Transverse colon (tissue), 4 donors: ENCODE results near the gene FAM83G.

Experiments
- CTCF ChIP-seq, 5 experiments: fragments of 200-600 bp in 3 of 5; fragments of 450-650 bp in 2 of 5; sonication (generic) in 3 of 5; IDR thresholded peaks; 1 replicate in 2 of 5; 2 replicates in 3 of 5; pipeline ENCODE4 v1.5.1; 2016 to 2017; ENCODE audit warnings: antibody characterized with exemption in 5 of 5, inconsistent platforms in 3 of 5, mild to moderate bottlenecking in 2 of 5, moderate library complexity in 1 of 5
- POLR2AphosphoS5 ChIP-seq, 3 donors: sonication (generic); formaldehyde crosslinking; IDR thresholded peaks; one replicate each; pipeline ENCODE4 v1.6.1; 2016; ENCODE audit warnings: antibody characterized with exemption in 3 of 3

- no peak for TF ChIP-seq CTCF (IDR thresholded peaks at IDR 0.05)
- TF ChIP-seq POLR2AphosphoS5 (IDR thresholded peaks at IDR 0.05), result no peak
These were observed 36.6 kb downstream of the FAM83G start for GRCh38 chr17:18967916-18968315.
